Measurements from ENCODE around the gene ACSF2. TPM values are rescaled to one million over a fixed set of nuclear protein-coding genes. Genes with fewer than 3 reads are reported as not detected.
A peak's percentile ranks its signal among the peaks of the same experiment; 100 is the strongest.

Gene ACSF2
- total and polyA plus RNA-seq, 2 of the 13 experiments (the other 11 are each of a cell fraction or from before 2014, with no cell fraction given) = 87.3 to 109 TPM

GRCh38 chr17:50448643-50449042, 22.6 kb downstream of the ACSF2 start:
- DNase-seq (ENCODE audit: low spot score) (no peak), ATAC-seq (no peak), FAIRE-seq (no peak)
- Histone ChIP-seq H3K27me3 (ENCODE audit: control insufficient read depth in 1 of 2, insufficient read depth in 2 of 2, low read length in 2 of 2) (no peaks in the 10 kb centered on the region), H3K36me3 (replicated peaks in 1 of 2; ENCODE audit: control insufficient read depth in 1 of 2, insufficient read depth in 2 of 2, low read length in 2 of 2) (peaks cover 1 to 3% of the 10 kb centered on the region in 2 experiments; a peak in 1 of 5 replicates), H3K4me1 (ENCODE audit: insufficient read depth, low read length) (peaks cover 28% of the 10 kb centered on the region), H4K20me1 (ENCODE audit: insufficient read depth, low read length) (no peaks in the 10 kb centered on the region), H3K9ac (ENCODE audit: insufficient read depth, low read depth, low read length) (no peak overlapping the region), H3K4me2 (ENCODE audit: low read depth, low read length) (no peak overlapping the region), H3K4me3 (replicated peaks in 1 of 3; ENCODE audit: insufficient read depth in 1 of 3, low read depth in 2 of 3, low read length in 3 of 3) (no peak overlapping the region), H3K27ac (ENCODE audit: extremely low read length, insufficient read depth, low read length) (peak overlapping the region; percentile 30), H3K79me2 (ENCODE audit: insufficient read depth, low read length) (peaks cover 7% of the 10 kb centered on the region), H3K9me3 (ENCODE audit: low read length) (no peaks in the 10 kb centered on the region), H2AFZ (ENCODE audit: low read length) (no peak overlapping the region)
- ChIA-PET POLR2A (no interaction called here), CTCF (ENCODE audit: low intra/inter-chr PET ratio, low total read pairs) (no interaction called here)
- intact Hi-C loops (cut with micrococcal nuclease; ENCODE audit: unreplicated experiment) = no loop called here
- BruUV-seq (replicated peaks) = no TSS peak
- WGBS (ENCODE audit: low lambda C conversion rate) = 95% methylated on average over 2 of the region's 2 CpGs
- in situ Hi-C loops (cut with HindIII; ENCODE audit: extremely low pct_ligation_motif_present, low pct_unique_long_range_greater_than_20kb) = no loop called here
- TF ChIP-seq REXO4 (CRISPR knock-in tag; IDR thresholded peaks at IDR 0.05; ENCODE audit: borderline replicate concordance) = no peak
- TF ChIP-seq ZNF12 (CRISPR knock-in tag; IDR thresholded peaks at IDR 0.05) = no peak
- TF ChIP-seq RFXANK (CRISPR knock-in tag; IDR thresholded peaks at IDR 0.05) = no peak
- no peak for TF ChIP-seq DMAP1 (CRISPR knock-in tag; IDR thresholded peaks at IDR 0.05)
- TF ChIP-seq ZNF556 (CRISPR knock-in tag; IDR thresholded peaks at IDR 0.05; ENCODE audit: borderline replicate concordance) = no peak
- TF ChIP-seq HNF1B (CRISPR knock-in tag; IDR thresholded peaks at IDR 0.05) = no peak
- no peak for TF ChIP-seq ZNF335 (CRISPR knock-in tag; IDR thresholded peaks at IDR 0.05)
- no peak for TF ChIP-seq TBX2 (CRISPR knock-in tag; IDR thresholded peaks at IDR 0.05; ENCODE audit: borderline replicate concordance)
- TF ChIP-seq ZNF720 (CRISPR knock-in tag; IDR thresholded peaks at IDR 0.05) = no peak
- no peak for TF ChIP-seq AKNA (CRISPR knock-in tag; IDR thresholded peaks at IDR 0.05; ENCODE audit: borderline replicate concordance)
- no peak for TF ChIP-seq KLF12 (CRISPR knock-in tag; IDR thresholded peaks at IDR 0.05; ENCODE audit: borderline replicate concordance)
- no peak for TF ChIP-seq PLSCR1 (CRISPR knock-in tag; IDR thresholded peaks at IDR 0.05; ENCODE audit: borderline replicate concordance)
- TF ChIP-seq ZNF850 (CRISPR knock-in tag; conservative IDR thresholded peaks at IDR 0.05) = no peak
- no peak for TF ChIP-seq THAP9 (CRISPR knock-in tag; IDR thresholded peaks at IDR 0.05; ENCODE audit: borderline replicate concordance)
- no peak for TF ChIP-seq ZNF773 (CRISPR knock-in tag; IDR thresholded peaks at IDR 0.05; ENCODE audit: borderline replicate concordance)
- TF ChIP-seq MYC (CRISPR knock-in tag; IDR thresholded peaks at IDR 0.05; ENCODE audit: borderline replicate concordance) = no peak

All from HepG2 (cell line).